Tibial artery (tissue), 4 donors: ENCODE data around the gene CEL.
"Not testable (repeated sequence)": the region's sequence is repeated elsewhere in the genome, so short reads cannot be mapped to it uniquely, and the experiment has no call there.

Experiments
- DNase-seq, 2 donors: peaks; one replicate each; pipeline ENCODE4 v3.0.0-alpha.2; 2019
- H3K27ac ChIP-seq, 2 donors: fragments of 200-600 bp; sonication (generic) in 1 of 2; 1 replicate in 1 of 2; 2 replicates in 1 of 2; pipeline ENCODE4 v1.5.1; 2018 to 2019; ENCODE audit warnings: mild to moderate bottlenecking in 1 of 2
- H3K27me3 ChIP-seq, 2 donors: fragments of 200-600 bp; sonication (generic) in 1 of 2; one replicate each; pipeline versions ENCODE4 v1.5.1 to v1.6.0; 2016 to 2019
- H3K36me3 ChIP-seq, 3 donors: fragments of 200-600 bp; sonication (generic) in 2 of 3; one replicate each; pipeline ENCODE4 v1.5.1; 2016 to 2019; ENCODE audit warnings: mild to moderate bottlenecking in 2 of 3
- H3K4me1 ChIP-seq, 4 donors: fragments of 200-600 bp; sonication (generic) in 2 of 4; 1 replicate in 3 of 4; 2 replicates in 1 of 4; pipeline ENCODE4 v1.5.1; 2016 to 2019
- H3K4me3 ChIP-seq, 2 donors: fragments of 200-600 bp; sonication (generic) in 1 of 2; 1 replicate in 1 of 2; 2 replicates in 1 of 2; pipeline ENCODE4 v1.5.1; 2018 to 2019; ENCODE audit warnings: mild to moderate bottlenecking in 2 of 2
- H3K9me3 ChIP-seq, 3 donors: fragments of 200-600 bp; sonication (generic) in 1 of 3; one replicate each; pipeline ENCODE4 v1.5.1; 2016 to 2019
- CTCF ChIP-seq, 2 experiments: fragments of 200-600 bp in 1 of 2; fragments of 450-650 bp in 1 of 2; IDR thresholded peaks; one replicate each; pipeline ENCODE4 v1.5.1; 2017 to 2019; ENCODE audit warnings: antibody characterized with exemption in 2 of 2, mild to moderate bottlenecking in 1 of 2, moderate library complexity in 1 of 2
- intact Hi-C: fragments of 100-400 bp; cut with DNase I; formaldehyde crosslinking; loops from one replicate; pipeline ENCODE4 v1.15.0; 2023; ENCODE audit warnings: low total_unique reads

CEL gene

GRCh38 chr9:133035669-133036068, 26.1 kb upstream of the CEL start:
- DNase-seq = no peak
- intact Hi-C loops = no loop called here
- Histone ChIP-seq H3K36me3 (no peaks in the 10 kb centered on the region), H3K27ac (no peak overlapping the region), H3K9me3 (no peaks in the 10 kb centered on the region), H3K4me1 (peaks cover 0 to 31% (median 17%) of the 10 kb centered on the region in 4 donors), H3K27me3 (no peaks in the 10 kb centered on the region), H3K4me3 (no peak overlapping the region)
- TF ChIP-seq CTCF (IDR thresholded peaks at IDR 0.05) = no peak

- H3K27ac ChIP-seq = no peak overlapping the region
- DNase-seq = no peak
- peaks cover 10 to 15% (median 13%) of the 10 kb centered on the region in 3 donors for H3K36me3 ChIP-seq
- no peak for TF ChIP-seq CTCF (IDR thresholded peaks at IDR 0.05)
- no peaks in the 10 kb centered on the region for H3K9me3 ChIP-seq
- peaks cover 0 to 13% (median 2%) of the 10 kb centered on the region in 4 donors for H3K4me1 ChIP-seq
- H3K27me3 ChIP-seq = no peaks in the 10 kb centered on the region
- no peak overlapping the region for H3K4me3 ChIP-seq
- intact Hi-C loops = no loop called here
Measured at GRCh38 chr9:133037775-133038515, 23.8 kb upstream of the CEL start.

GRCh38 chr9:133040892-133041479, 20.8 kb upstream of the CEL start:
- H3K9me3 ChIP-seq, H3K27ac ChIP-seq, H3K4me3 ChIP-seq, H3K27me3 ChIP-seq, intact Hi-C loops, H3K4me1 ChIP-seq: not testable (repeated sequence)
- TF ChIP-seq CTCF (IDR thresholded peaks at IDR 0.05) = peak; percentile 30 to 35
- peak in 1 of 2 donors; percentile 39 for DNase-seq
- peaks cover 41 to 45% (median 42%) of the 10 kb centered on the region in 3 donors for H3K36me3 ChIP-seq

GRCh38 chr9:133041958-133042357, 19.8 kb upstream of the CEL start:
- TF ChIP-seq CTCF (IDR thresholded peaks at IDR 0.05) = no peak
- no peaks in the 10 kb centered on the region for H3K27me3 ChIP-seq
- no peaks in the 10 kb centered on the region for H3K4me1 ChIP-seq
- no peak overlapping the region for H3K4me3 ChIP-seq
- no peak for DNase-seq
- intact Hi-C loops = no loop called here
- no peaks in the 10 kb centered on the region for H3K9me3 ChIP-seq
- H3K27ac ChIP-seq = no peak overlapping the region
- peaks cover 50 to 55% (median 52%) of the 10 kb centered on the region in 3 donors for H3K36me3 ChIP-seq

- H3K27ac ChIP-seq = no peak overlapping the region
- intact Hi-C loops = no loop called here
Measured at GRCh38 chr9:133042676-133043075, 19.1 kb upstream of the CEL start.

More at GRCh38 chr9:133042676-133043075, 19.1 kb upstream of the CEL start:
- Histone ChIP-seq H3K9me3 (no peaks in the 10 kb centered on the region), H3K36me3 (peaks cover 58 to 62% (median 59%) of the 10 kb centered on the region in 3 donors), H3K4me3 (no peak overlapping the region), H3K4me1 (no peaks in the 10 kb centered on the region), H3K27me3 (no peaks in the 10 kb centered on the region)
- TF ChIP-seq CTCF (IDR thresholded peaks at IDR 0.05) = no peak
- no peak for DNase-seq
